ENCODE data around the gene TNFAIP1.

Gene TNFAIP1

GRCh38 chr17:28385037-28385400, 49.5 kb downstream of the TNFAIP1 start:
- TF ChIP-seq CTCF (IDR thresholded peaks at IDR 0.05): no peak

GRCh38 chr17:28385406-28385805, 49.8 kb downstream of the TNFAIP1 start:
- no peak for TF ChIP-seq CTCF (IDR thresholded peaks at IDR 0.05)

GRCh38 chr17:28386391-28386790, 50.8 kb downstream of the TNFAIP1 start:
- no peak for TF ChIP-seq CTCF (IDR thresholded peaks at IDR 0.05)

- TF ChIP-seq CTCF (IDR thresholded peaks at IDR 0.05): no peak
Observed at GRCh38 chr17:28388106-28388505, 52.5 kb downstream of the TNFAIP1 start.

- TF ChIP-seq CTCF (IDR thresholded peaks at IDR 0.05): no peak
Observed at GRCh38 chr17:28390141-28390540, 54.6 kb downstream of the TNFAIP1 start.

- TF ChIP-seq CTCF (IDR thresholded peaks at IDR 0.05): no peak
Observed at GRCh38 chr17:28390563-28390962, 55.0 kb downstream of the TNFAIP1 start.

- no peak for TF ChIP-seq CTCF (IDR thresholded peaks at IDR 0.05)
Observed at GRCh38 chr17:28390984-28391383, 55.4 kb downstream of the TNFAIP1 start.

GRCh38 chr17:28391401-28391800, 55.8 kb downstream of the TNFAIP1 start:
- TF ChIP-seq CTCF (IDR thresholded peaks at IDR 0.05): no peak
